GM19438 (cell line): ENCODE data around the gene CDC42EP5.
"Not testable (repeated sequence)": the region's sequence is repeated elsewhere in the genome, so short reads cannot be mapped to it uniquely, and the experiment has no call there.

ENCODE experiments used
- ATAC-seq: cut with Tn5 transposase; IDR thresholded peaks from one replicate; pipeline ENCODE4 v1.9.1; 2021; ENCODE audit warnings: low read depth; ENCODE audit not compliant: unreplicated experiment

CDC42EP5 gene, protein sequence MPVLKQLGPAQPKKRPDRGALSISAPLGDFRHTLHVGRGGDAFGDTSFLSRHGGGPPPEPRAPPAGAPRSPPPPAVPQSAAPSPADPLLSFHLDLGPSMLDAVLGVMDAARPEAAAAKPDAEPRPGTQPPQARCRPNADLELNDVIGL

DNA sequence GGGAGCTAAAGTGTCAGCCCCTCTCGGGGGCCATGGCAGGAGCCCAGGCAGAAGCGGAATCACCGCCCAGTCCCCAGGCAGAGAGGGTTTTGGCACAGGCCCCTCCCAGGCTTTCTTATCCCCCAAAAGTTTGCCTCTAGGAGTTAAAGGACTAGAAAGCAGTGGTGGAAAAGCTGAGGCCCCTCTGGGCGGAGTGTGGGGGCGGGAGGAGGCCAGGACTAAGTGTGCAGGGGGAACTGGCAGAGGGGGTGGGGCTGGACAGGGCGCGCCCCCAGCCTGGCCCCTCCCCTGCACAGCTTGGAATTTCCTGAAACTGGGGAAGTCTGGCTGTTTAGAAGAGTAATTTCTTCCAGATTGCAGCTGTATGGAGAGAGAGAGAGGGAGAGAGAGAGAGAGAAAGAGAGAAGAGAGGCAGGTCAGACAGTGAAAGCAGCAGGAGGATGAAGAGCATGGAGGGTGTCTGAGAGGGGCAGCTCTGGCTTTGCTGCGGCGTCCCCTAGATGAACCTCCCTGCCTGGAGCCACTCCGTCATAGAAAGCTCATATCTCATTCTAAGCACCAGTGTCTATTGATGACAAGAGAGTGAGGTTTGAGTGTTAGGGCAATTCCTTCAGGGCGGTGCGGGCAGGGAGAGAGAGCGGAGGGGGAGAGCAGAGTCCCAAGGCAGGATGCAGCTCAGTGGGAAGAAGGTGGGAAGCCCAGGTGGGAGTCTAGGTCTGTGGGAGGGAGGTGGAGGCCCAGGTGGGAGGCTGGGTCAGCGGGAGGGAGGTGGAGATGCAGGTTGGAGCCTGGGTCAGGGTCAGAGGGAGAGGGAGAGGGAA lies at the start of gene CDC42EP5:
TSS of gene CDC42EP5 (minus strand) at position 226 of the 821 bp plus-strand sequence. CDS start 7,749 bp downstream, outside the sequence.
- ATAC-seq, result no peak

DNA sequence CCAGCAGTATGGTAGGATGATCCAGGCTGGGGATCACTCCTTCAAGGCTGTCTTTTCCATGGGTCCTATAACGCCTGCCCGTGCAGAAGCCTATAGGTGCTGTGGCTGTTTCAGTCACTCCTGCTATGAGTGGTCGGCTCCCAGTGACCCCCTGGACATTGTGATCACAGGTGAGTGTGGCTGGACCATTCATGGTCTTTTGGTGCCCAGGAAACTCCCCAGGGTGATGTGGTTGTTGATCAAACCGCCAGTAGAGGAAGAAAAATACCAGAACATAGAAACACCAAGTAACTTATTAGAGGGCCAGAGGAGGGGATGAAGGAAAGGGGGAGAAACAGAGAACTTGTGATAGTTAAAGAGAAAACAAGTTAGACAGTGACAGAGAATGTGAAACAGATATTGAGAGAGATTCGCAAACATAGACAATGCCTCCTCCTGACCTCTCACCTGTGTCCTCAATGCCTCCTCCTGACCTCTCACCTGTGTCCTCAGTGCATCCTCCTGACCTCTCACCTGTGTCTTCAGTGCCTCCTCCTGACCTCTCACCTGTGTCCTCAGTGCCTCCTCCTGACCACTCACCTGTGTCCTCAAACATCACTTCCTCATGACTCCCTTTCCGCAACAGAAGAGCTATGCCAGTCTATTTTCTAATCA lies 48.9 kb upstream of the CDC42EP5 start:
- ATAC-seq, result no peak

DNA sequence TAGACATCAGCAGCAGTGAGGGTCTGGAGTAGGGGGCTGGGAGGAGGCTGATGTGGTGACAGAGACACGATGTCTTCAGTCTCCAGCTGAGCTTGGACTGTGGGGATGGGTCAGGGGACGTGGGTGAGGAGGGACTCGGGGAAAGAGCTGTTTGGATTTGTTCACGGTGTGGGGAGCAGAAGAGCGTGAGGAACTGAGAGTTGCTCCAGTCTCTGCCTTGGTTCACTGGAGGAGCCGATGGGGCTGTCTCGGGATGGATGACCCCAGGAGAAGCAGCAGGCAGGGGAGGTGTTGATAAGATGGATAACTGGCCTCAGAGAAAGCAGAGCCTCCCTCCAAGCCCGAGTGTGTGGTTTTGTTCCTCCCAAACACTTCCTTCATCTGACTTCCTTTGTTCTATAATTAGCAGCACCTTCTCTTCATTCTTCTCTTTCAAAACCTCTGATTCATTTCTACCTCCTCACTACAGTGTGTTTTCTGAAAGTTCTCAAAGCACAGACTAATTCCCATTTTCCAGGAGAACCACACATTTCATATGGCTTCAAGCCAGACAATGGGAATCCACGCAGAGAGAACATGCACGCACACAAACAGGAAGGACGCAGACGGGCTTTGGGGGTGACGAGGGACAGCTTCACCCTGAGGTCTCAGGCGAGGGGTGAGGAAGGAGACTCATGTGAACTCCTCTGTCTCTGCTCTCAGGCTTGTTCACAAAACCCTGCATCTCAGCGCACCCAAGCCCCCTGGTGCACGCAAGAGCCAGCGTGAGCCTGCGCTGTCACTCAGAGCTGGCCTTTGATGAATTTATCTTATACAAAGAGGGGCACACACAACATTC lies 48.1 kb upstream of the CDC42EP5 start:
- no peak for ATAC-seq

DNA sequence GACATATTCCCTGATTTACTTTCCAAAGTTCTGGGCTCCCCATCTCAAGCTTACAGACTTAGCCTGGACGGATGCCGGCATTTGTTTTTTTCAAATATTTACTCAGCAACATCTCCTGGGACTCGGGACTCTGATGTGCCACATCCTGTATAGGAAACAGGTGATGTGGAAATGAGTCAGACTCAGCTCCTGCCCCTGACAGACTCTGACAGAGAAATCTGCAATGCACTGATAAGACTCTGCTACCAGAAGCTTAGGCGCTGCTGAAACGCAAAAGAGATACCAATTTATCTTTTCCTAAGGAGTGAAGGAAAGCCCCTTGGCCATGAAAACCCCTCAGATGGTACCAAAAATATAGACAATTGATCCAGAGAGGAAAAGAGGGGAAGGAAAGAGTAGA lies 45.7 kb upstream of the CDC42EP5 start:
- ATAC-seq, result no peak

DNA sequence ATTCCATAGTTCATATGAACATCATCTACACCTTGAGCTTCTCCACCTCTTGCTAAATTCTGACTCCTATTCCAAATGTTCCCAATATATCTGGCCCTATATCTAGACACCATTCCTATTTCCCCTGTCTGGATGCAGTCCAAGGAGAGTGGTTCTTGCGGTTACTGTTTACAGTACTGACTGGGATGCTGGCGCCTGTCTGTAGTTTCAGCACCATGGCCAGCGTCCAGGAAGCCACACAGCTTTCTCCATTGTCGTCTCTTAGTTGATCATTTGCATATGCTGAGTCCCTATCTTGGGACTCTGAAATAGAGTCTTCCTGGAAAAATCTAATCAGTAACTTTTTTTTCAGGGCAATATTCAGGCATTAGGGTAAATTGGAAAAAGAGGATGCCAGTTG lies 44.4 kb upstream of the CDC42EP5 start:
- ATAC-seq, result no peak

DNA sequence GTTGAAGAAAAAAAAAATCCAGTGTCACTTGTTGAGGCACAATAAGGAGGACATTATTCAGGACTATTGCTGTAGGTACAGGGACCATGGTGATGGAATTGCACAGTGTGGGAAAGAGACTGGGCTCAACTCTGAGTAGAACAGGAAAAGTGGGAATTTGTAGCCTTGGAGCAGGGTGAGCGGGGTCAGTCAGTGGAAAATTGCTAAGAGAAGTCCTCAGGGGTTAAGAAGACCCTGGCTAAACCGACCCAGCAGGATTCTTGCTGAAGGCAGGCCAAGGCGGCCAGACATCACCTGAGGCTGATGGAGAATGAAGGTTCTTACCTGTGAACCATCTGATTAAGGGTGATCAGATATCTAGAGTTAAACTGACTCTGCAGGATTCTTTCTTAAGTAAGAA lies 42.1 kb upstream of the CDC42EP5 start:
- ATAC-seq, result no peak

DNA sequence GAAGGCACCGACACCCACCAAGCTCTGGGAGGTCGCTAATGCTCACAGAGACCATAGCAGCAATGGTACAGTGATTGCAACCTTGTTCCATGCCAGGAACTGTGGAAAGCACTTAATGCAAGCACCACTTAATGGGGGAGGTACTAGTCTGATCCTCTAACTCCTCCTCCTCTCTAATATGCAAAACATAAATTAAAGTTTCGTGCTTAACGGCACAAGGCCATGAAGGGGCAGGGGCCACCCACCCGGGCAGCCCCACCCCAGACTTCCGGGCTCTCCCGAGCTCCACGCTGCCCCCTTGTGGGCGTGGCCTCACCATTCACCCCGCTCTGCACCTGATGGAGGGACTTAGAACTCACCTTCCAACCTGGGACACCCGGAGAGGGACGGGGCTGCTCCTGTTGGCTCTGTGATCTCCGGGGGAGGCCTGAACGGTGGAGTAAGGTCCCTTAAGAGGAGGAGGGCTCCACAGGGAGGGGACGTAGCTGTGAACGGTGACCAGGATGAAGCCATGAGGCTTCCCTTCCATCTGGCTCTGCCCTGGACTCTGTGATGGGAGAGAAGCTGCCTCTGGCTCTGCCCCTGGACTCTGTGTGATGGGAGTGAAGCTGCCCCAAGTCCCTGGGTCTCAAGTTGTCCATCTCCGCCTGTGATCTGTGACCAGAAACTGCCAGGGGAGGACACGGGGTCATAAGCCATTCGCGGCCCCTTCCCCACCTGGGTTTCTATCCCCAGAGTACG lies 36.3 kb upstream of the CDC42EP5 start:
- ATAC-seq, result not testable (repeated sequence)

DNA sequence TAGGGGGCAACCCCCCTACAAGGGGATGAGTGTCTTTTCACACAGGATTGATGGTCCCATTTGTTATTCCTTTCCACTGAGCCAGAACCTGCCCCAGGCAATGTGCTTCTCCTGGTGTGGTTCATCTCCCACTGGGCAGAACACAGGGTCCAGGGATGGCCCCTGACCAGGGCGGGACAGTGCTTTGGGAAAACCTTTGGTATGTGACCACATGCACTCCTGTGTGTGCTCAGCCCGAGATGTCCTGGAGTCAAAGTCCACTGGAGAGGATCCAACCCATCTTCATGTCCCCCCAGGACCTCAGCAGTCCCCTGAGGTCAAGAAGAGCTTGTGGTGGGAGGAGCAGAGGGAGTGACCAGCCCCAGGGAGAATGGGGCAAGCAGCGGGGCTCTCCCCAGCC lies 35.4 kb upstream of the CDC42EP5 start:
- ATAC-seq, result not testable (repeated sequence)

DNA sequence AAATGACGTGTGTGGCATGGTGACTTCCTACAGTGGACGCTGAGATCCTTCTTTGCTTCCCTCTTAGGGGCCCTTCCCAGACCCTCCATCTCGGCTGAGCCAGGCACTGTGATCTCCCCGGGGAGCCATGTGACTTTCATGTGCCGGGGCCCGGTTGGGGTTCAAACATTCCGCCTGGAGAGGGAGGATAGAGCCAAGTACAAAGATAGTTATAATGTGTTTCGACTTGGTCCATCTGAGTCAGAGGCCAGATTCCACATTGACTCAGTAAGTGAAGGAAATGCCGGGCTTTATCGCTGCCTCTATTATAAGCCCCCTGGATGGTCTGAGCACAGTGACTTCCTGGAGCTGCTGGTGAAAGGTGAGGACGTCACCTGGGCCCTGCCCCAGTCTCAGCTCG lies 34.7 kb upstream of the CDC42EP5 start:
- ATAC-seq, result no peak

DNA sequence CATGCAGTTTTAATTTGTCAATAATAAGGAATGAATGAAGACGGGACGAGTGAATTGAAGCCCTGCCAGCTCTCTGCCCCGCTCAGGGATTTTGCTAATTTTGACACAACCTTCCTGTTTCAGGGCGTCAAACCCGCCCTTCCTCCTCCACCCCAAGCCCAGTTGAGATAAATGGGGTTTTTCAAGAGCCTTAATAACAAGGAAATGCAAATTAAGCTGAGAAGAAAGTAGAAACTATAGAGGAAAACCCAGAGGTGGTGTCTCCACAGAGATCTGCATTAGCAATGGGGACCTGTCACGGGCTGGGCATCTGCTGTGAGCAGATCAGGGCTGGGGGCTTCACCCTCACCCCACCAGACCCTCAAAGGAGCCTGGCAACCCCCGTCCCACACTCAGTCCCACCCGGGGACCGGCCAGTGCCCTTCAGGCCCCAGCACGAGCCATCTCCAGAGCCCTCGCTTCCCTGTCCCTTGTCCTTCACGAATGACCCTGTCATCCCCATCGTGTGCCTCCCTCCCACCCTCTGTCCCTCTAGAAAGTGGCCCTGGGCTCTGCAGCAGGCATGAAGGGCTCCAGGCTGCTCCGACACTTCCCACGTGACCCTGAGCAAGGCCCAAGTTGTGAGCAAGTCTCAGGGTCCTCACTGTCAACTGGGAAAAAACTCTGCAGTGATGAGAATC lies 34.1 kb upstream of the CDC42EP5 start:
- ATAC-seq, result not testable (repeated sequence)

DNA sequence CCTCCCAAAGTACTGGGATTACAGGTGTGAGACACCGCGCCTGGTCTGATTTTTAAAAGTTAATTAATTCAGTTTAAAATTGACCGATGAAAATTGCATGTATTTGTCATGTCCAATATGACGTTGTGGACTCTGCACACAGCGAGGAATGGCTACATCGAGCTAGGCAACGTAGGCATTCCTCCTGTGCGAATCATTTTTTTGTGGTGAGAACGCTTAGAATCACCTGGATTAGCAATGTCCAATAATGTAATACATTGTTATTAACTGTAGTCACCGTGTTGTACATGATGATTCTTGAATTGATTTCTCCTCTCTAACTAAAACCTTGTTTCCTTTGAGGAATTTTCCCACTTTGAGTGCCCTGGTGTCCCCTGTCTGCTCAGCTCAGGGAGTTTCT lies 33.0 kb upstream of the CDC42EP5 start:
- no peak for ATAC-seq

DNA sequence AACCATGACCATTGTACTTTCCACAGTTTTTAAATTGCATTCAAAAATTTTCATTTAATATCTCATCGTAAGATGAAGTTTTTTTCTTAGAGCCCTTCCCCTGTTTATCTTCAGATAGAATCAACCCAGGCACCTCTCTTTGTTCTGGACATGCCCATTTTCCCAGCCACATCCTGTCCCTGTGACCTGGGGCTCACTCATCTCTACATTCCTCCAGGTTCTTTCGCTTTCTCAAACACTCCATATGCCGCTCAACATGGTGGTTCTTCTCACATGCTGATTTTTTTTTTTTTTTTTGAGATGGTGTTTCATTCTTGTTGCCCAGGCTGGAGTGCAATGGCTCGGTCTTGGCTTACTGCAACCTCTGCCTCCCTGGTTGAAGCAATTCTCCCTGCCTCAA lies 32.4 kb upstream of the CDC42EP5 start:
- ATAC-seq, result not testable (repeated sequence)

DNA sequence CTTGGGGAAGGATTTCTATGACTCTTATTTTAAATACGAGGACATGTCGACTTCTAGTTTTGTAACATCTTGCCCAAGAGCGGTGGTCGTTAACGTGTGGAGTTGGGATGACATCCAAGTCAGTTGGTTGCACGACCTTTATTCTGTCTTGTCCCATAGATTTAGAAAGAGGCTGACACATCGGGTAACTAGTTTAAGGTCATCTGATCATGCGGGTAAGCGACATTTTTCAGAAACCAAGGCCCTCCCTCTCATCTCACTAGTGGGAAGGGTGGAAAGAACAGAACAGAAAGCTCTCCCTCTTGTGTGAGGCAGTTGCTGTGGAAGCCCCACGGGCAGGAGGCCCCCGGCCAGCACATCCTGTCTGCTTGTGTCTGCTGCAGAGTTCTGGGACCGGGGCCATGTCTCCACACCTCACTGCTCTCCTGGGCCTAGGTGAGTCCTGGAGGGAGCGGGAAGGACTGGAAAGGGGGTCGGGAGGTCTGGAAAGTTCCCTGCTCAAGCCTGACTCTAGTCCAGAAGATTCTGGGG lies 29.5 kb upstream of the CDC42EP5 start, which contains the start of gene LAIR2:
TSS of gene LAIR2 (plus strand) at position 314 of the 531 bp plus-strand sequence. CDS start at position 402, 88 bp downstream.
- no peak for ATAC-seq

DNA sequence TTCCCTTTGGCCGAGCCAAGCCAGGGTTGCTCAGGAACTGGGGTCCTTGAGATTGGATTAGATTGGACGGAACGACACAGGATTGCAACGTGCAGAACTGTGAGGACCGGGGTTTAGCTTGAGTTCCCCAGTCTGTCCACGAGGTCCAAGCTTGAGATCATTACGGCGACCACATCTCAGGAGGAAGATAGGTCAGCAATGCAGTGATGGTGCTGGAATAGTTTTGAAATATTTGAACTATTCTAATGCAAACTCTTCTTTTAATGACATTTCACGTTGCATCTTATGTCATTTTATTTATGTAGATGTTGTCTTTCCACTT lies 25.3 kb upstream of the CDC42EP5 start:
- ATAC-seq, result not testable (repeated sequence)

DNA sequence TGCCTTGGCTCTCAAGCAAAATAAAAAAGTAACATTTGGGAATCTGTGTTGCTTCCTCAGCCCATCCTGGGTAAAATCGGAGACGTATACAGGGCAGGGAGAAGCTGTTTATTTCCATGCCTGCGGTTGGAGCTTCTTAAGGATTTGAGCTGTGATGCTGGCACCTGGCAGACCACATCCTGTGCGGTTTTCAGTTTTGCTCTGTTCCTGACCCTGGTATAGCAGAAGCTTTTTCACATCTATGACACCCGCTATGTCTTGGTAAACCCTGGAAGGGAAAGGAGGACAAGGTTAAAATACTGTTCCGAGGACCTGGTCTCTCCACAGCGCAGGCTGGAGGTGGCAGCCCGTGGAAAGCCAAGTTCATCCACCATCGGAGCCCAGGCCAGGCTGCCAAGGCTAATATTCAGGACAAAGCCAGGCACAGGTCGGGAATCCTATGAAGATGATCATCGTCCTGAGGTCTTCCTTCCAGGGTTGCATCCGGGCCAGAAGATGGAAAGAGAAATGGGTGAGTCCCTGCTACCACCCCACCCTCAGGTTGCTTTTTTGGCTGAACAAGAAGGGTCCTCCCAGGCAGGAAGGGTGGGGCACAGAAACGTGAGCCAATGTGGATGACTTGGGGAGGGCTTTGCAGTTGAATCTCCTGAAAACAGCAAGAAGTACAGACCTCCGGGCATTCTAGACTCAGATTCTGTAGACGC lies 24.8 kb upstream of the CDC42EP5 start:
- not testable (repeated sequence) for ATAC-seq

DNA sequence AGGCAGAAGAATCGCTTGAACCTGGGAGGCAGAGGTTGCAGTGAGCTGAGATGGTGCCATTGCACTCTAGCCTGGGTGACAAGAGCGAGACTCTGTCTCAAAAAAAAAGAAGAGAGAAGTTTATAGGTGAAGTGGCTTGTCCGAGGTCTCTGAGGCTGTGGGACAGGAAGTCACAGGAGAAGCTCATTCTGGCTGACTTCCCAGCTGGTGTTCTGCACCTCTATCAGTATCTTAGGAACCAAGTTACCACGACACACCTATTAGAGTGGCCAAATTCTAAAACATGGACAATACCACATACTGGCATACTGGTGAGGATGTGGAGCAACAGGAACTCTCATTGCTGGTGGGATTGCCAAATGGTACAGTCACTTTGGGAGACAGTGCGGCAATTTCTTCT lies 22.2 kb upstream of the CDC42EP5 start:
- ATAC-seq, result not testable (repeated sequence)

DNA sequence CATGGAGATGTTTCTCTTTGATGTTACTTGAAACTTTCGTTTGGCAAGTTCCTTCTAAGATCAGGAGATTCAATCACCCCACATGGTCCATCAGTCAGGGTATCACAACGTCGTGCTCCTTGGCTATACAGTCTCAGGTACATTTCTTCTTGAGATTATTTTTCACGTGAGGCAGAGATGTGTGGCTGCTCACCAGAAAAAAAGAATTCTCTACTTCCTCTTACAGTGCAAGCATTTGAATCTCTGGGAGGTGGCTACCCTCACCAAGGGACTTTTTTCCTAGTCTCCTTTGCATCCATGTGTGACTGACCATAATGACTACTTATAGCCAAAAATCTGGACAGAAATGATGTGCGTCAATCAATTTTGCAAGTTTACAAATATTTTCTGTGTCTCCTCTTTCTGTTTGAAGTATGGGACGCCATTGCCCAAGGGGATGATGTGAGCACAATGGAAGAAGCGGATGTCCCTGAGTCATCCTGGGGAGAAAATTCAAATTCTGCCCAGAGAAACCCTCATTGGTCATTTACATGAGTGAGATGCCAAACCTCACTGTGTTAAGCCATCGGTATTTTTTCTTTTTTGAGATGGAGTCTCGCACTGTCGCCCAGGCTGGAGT lies 21.0 kb upstream of the CDC42EP5 start:
- no peak for ATAC-seq

DNA sequence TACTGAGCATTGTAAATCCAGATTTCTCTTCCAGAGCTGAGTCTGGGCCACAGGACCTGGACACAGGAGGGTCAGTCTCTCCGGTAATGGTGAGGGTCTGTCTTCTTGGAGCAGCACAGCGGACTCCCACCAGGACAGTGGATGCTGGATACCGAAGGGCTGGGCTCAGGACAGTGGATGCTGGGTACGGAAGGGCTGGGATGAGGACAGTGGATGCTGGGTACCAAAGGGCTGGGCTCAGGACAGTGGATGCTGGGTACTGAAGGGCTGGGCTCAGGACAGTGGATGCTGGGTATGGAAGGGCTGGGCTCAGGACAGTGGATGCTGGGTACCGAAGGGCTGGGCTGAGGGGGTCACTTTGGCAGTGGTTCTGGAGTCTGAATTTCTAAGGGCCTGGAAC lies 20.0 kb upstream of the CDC42EP5 start:
- not testable (repeated sequence) for ATAC-seq
